Measurements from ENCODE around the gene DIPK1A. TPM values are rescaled to one million over a fixed set of nuclear protein-coding genes. Genes with fewer than 3 reads are reported as not detected.

DIPK1A gene
- total and polyA plus RNA-seq, 3 donors from 2014 or later, result 14.7 to 25.4 (median 21.4) TPM

GRCh38 chr1:92886886-92887419 lies 74.3 kb downstream of the DIPK1A start:
- Histone ChIP-seq H3K4me3 (no peak overlapping the region), H3K9me3 (no peaks in the 10 kb centered on the region), H3K27ac (no peak overlapping the region), H3K27me3 (no peaks in the 10 kb centered on the region), H3K4me1 (no peaks in the 10 kb centered on the region), H3K36me3 (ENCODE audit: low read depth, missing control alignments) (no peaks in the 10 kb centered on the region)
- no peak for TF ChIP-seq CTCF (IDR thresholded peaks at IDR 0.05)
- TF ChIP-seq POLR2A (IDR thresholded peaks at IDR 0.05), result no peak
- DNase-seq, result no peak
- intact Hi-C loops (cut with DNase I; ENCODE audit: low total_unique reads), result no loop called here
- WGBS, 2 donors, result 94 to 97% methylated on average over 2 of the region's 2 CpGs

GRCh38 chr1:92884195-92884594 lies 77.1 kb downstream of the DIPK1A start:
- H3K4me3 ChIP-seq, result no peak overlapping the region
- no peak for DNase-seq
- no peaks in the 10 kb centered on the region for H3K27me3 ChIP-seq
- intact Hi-C loops (cut with DNase I; ENCODE audit: low total_unique reads), result no loop called here
- H3K4me1 ChIP-seq, result no peaks in the 10 kb centered on the region
- no peaks in the 10 kb centered on the region for H3K9me3 ChIP-seq
- TF ChIP-seq CTCF (IDR thresholded peaks at IDR 0.05) (no peak), POLR2A (IDR thresholded peaks at IDR 0.05) (no peak)
- H3K27ac ChIP-seq, result no peak overlapping the region
- WGBS, 2 donors, result 84 to 88% methylated on average over 1 of the region's 1 CpG
- H3K36me3 ChIP-seq (ENCODE audit: low read depth, missing control alignments), result no peaks in the 10 kb centered on the region

- H3K27me3 ChIP-seq, result no peaks in the 10 kb centered on the region
- intact Hi-C loops (cut with DNase I; ENCODE audit: low total_unique reads), result no loop called here
- H3K27ac ChIP-seq, result no peak overlapping the region
- H3K9me3 ChIP-seq, result no peaks in the 10 kb centered on the region
- H3K4me3 ChIP-seq, result no peak overlapping the region
- DNase-seq, result no peak
- TF ChIP-seq CTCF (IDR thresholded peaks at IDR 0.05) (no peak), POLR2A (IDR thresholded peaks at IDR 0.05) (no peak)
- no peaks in the 10 kb centered on the region for H3K36me3 ChIP-seq (ENCODE audit: low read depth, missing control alignments)
- H3K4me1 ChIP-seq, result no peaks in the 10 kb centered on the region
Measured at GRCh38 chr1:92883297-92883696, 78.0 kb downstream of the DIPK1A start.

- H3K4me1 ChIP-seq, result no peaks in the 10 kb centered on the region
- 48 to 77% methylated on average over 1 of the region's 1 CpG for WGBS, 2 donors
- DNase-seq, result no peak
- H3K27me3 ChIP-seq, result no peaks in the 10 kb centered on the region
- no peak overlapping the region for H3K27ac ChIP-seq
- no peaks in the 10 kb centered on the region for H3K9me3 ChIP-seq
- no peaks in the 10 kb centered on the region for H3K36me3 ChIP-seq (ENCODE audit: low read depth, missing control alignments)
- TF ChIP-seq CTCF (IDR thresholded peaks at IDR 0.05), result no peak
- intact Hi-C loops (cut with DNase I; ENCODE audit: low total_unique reads), result no loop called here
- no peak overlapping the region for H3K4me3 ChIP-seq
Measured at GRCh38 chr1:92882819-92883218, 78.4 kb downstream of the DIPK1A start.

GRCh38 chr1:92881391-92881790 lies 79.9 kb downstream of the DIPK1A start:
- no peak for DNase-seq
- H3K4me3 ChIP-seq, result no peak overlapping the region
- no peaks in the 10 kb centered on the region for H3K9me3 ChIP-seq
- no peaks in the 10 kb centered on the region for H3K36me3 ChIP-seq (ENCODE audit: low read depth, missing control alignments)
- WGBS, 2 donors, result 84 to 91% methylated on average over 3 of the region's 3 CpGs
- intact Hi-C loops (cut with DNase I; ENCODE audit: low total_unique reads), result no loop called here
- H3K4me1 ChIP-seq, result peaks cover 2% of the 10 kb centered on the region
- H3K27me3 ChIP-seq, result no peaks in the 10 kb centered on the region
- no peak overlapping the region for H3K27ac ChIP-seq
- TF ChIP-seq CTCF (IDR thresholded peaks at IDR 0.05) (no peak), POLR2A (IDR thresholded peaks at IDR 0.05) (no peak)
